Right cardiac atrium (tissue), 5 donors: Measurements from ENCODE around the gene PCSK4. TPM values are rescaled to one million over a fixed set of nuclear protein-coding genes. Genes with fewer than 3 reads are reported as not detected.

Experiments used
- ATAC-seq, 2 donors: fragments of 200-7000 bp; cut with Tn5 transposase; one replicate each; pipeline versions ENCODE4 v1.8.0 to v1.9.1; 2020; ENCODE audit warnings: moderate library complexity in 2 of 2, mild to moderate bottlenecking in 1 of 2
- DNase-seq, 3 donors: peaks; one replicate each; pipeline ENCODE4 v3.0.0-alpha.2; 2020
- H3K27ac ChIP-seq: one replicate; pipeline ENCODE4 v1.5.1; 2013; ENCODE audit warnings: mild to moderate bottlenecking, low read length, control low read depth, moderate library complexity
- H3K27me3 ChIP-seq: one replicate; pipeline ENCODE4 v1.6.1; 2013; ENCODE audit not compliant: control insufficient read depth, insufficient read depth
- H3K4me1 ChIP-seq: one replicate; pipeline ENCODE4 v1.6.1; 2013; ENCODE audit warnings: low read length; ENCODE audit not compliant: control insufficient read depth, insufficient read depth
- H3K4me3 ChIP-seq: one replicate; pipeline ENCODE4 v1.5.1; 2013; ENCODE audit warnings: low read length, control low read depth
- H3K9me3 ChIP-seq: one replicate; pipeline ENCODE4 v1.6.1; 2013; ENCODE audit warnings: low read length; ENCODE audit not compliant: control insufficient read depth
- WGBS: extraction: QIAGEN DNeasy Blood & Tissue Kit; methylation state at CpG from one replicate; pipeline ENCODE4 v1.1.7; 2013; 5-methylcytosine and 5-hydroxymethylcytosine counted together
- intact Hi-C, 4 donors: fragments of 100-400 bp; cut with DNase I; formaldehyde crosslinking; loops; one replicate each; pipeline versions ENCODE4 v1.11.0 to v1.14.0; 2022 to 2023
- polyA plus RNA-seq: library from polyadenylated mRNA; stranded (reverse); fragments of 200-250 nt; gene quantifications from one replicate; pipeline ENCODE4 v1.2.3, GENCODE V29; 2013
- total RNA-seq, 4 donors: library from RNA; stranded (reverse); fragmentation: NEBNext Ultra II Directional; extraction: Animal tissue kit (Norgen Biotek cat#: 25700); gene quantifications; one replicate each; pipeline ENCODE4 v1.2.1, GENCODE V29; 2021
- donor health status: healthy with polysubstance abuse.
- donor health status: DM: no; HTN: yes; CAD: no.
- donor health status: DM: no; HTN: no; CAD: no.
- donor health status: DM: no; HTN: yes; CAD: no; lungs with severe emphysema.
- donor health status: DM: yes; HTN: yes; CAD: no.

Gene PCSK4
- total and polyA plus RNA-seq, 5 donors, result 0.33 to 2.4 (median 1.5) TPM

DNA sequence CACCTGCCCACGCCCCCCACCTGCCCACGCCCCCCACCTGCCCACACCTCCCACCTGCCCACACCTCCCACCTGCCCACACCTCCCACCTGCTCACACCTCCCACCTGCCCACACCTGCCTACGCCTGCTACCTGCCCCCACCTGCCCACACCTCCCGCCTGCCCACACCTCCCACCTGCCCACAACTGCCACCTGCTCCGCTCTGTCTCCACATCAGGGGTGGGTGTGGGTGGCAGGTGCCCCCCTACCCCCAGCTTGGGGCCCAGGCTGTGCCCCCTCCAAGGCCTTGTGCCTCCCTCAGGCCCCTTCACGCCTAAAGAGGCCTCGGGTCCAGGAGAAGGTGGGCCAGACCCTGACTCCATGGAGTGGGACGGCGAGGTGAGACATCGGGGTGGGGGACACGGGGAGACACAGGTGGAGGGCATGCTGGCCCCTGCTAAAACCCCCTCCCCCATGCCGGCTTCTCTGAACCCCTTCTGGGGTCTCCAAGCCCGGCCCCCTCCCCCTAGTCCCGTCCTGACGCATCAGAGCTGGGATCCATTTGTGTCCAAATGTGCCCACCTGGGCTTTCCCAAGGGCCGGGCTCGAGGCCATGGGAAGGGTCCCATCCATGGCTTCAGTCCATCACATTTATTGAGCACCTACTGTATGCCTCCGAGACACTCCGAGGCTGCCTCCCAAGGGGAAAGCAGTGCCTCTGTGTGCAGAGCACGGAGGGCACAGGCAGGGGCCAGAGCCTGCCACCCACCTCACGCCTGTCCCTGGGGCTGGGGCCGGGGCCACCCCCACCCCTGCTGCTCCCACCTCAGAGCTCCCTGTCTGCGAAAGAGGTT, 38.7 kb upstream of the PCSK4 start:
- WGBS, result 80% methylated on average over 23 of the region's 23 CpGs
- Histone ChIP-seq H3K9me3 (no peaks in the 10 kb centered on the region), H3K27ac (no peak overlapping the region), H3K4me1 (no peaks in the 10 kb centered on the region), H3K27me3 (no peaks in the 10 kb centered on the region), H3K4me3 (no peak overlapping the region)
- intact Hi-C loops, result no loop called here
- ATAC-seq, result no peak
- peak in 2 of 3 donors; percentile 34 to 61 for DNase-seq

GRCh38 chr19:1527650-1528309, 37.6 kb upstream of the PCSK4 start:
- Histone ChIP-seq H3K9me3 (no peaks in the 10 kb centered on the region), H3K27ac (no peak overlapping the region), H3K27me3 (no peaks in the 10 kb centered on the region), H3K4me1 (no peaks in the 10 kb centered on the region), H3K4me3 (no peak overlapping the region)
- WGBS, result 86% methylated on average over 27 of the region's 27 CpGs
- ATAC-seq, result no peak
- DNase-seq, result peak in 2 of 3 donors; percentile 20 to 60
- intact Hi-C loops, result no loop called here

DNA sequence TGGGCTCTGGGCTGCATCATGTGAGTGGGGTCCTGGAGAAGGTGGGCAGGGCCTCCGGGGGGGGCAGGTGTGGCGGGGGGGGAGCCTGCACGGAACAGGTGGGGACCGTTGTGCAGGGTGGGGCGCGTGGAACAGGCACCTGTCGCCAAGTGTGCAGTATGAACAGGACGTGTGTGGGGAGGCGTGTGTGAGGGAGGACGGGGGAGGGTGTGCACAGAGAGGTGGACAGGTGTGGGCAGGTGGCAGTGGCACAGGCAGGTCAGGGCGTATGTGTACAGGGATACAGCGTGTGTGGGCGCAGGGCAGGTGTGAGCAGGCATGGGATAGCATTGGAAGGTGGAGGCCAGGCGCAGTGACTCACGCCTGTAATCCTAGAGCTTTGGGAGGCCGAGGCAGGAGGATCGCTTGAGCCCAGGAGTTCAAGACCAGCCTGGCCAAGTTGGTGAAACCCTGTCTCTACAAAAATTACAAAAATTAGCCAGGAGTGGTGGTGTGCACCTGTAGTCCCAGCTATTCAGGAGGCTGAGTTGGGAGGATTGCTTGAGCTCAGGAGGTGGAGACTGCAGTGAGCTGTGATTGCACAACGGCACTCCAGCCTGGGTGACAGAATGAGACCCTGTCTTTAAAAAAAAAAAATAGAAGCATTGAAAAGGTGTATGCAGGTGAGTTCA, 37.0 kb upstream of the PCSK4 start:
- intact Hi-C loops, result no loop called here
- no peak for ATAC-seq
- no peaks in the 10 kb centered on the region for H3K9me3 ChIP-seq
- no peaks in the 10 kb centered on the region for H3K4me1 ChIP-seq
- 81% methylated on average over 18 of the region's 18 CpGs for WGBS
- no peaks in the 10 kb centered on the region for H3K27me3 ChIP-seq
- no peak overlapping the region for H3K4me3 ChIP-seq
- peak in 2 of 3 donors; percentile 12 to 20 for DNase-seq
- no peak overlapping the region for H3K27ac ChIP-seq

DNA sequence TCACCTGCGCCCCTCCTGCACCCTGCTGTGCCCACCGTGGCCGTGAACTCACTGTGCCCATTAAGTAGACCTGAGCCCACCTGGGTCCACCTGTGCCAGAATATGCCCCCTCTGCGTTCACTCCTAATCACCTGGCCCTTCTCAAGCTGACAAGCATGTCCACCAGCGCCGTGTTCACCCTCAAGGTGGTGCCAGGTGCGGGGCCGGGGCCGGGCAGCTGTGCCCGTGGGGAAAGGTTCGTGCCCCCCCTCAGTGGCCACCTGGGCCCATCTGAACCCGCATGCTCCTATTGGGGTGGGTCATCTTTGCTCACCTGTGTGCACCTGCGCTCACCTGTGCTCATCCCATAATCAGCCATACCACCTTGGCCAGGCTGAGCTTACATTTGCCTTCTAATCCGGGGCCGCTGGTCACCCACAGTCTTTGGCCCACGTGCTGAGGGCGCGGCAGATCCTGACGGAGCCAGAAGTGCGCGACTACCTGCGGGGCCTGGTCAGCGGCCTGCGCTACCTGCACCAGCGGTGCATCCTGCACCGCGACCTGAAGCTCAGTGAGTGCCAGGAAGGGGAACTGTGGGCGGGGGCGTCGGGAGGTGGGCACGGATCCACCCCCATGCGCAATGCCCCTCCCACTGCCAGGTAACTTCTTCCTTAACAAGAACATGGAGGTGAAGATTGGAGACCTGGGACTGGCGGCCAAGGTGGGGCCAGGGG, 36.1 kb upstream of the PCSK4 start:
- no peak for ATAC-seq
- intact Hi-C loops, result no loop called here

DNA sequence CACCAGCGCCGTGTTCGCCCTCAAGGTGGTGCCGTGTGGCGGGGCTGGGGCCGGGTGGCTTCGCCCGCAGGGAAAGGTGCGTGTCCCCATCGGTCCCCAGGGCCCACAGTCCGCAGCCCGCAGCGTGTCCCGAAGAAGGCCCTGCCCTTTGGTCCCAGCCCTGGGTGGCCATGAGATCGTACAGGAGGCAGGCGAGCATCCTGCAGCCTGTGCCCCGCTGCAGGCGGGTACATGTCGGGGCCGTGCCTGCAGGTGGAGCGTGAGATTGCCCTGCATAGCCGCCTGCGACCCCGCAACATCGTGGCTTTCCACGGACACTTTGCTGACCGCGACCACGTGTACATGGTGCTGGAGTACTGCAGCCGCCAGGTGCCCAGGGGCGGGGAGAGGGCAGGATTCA, 35.2 kb upstream of the PCSK4 start:
- WGBS, result 62% methylated on average over 31 of the region's 31 CpGs
- ATAC-seq, result no peak
- Histone ChIP-seq H3K4me1 (no peaks in the 10 kb centered on the region), H3K9me3 (no peaks in the 10 kb centered on the region), H3K4me3 (no peak overlapping the region), H3K27ac (no peak overlapping the region), H3K27me3 (no peaks in the 10 kb centered on the region)
- peak in 2 of 3 donors; percentile 24 to 42 for DNase-seq
- intact Hi-C loops, result no loop called here

More for the DNA sequence above, 36.1 kb upstream of the PCSK4 start:
- H3K27me3 ChIP-seq, result no peaks in the 10 kb centered on the region
- DNase-seq, result peak in 1 of 3 donors; percentile 42
- H3K27ac ChIP-seq, result no peak overlapping the region
- no peak overlapping the region for H3K4me3 ChIP-seq
- no peaks in the 10 kb centered on the region for H3K9me3 ChIP-seq
- H3K4me1 ChIP-seq, result no peaks in the 10 kb centered on the region
- 81% methylated on average over 33 of the region's 33 CpGs for WGBS

GRCh38 chr19:1524972-1525325, 34.8 kb upstream of the PCSK4 start:
- intact Hi-C loops, result no loop called here
- H3K4me1 ChIP-seq, result no peaks in the 10 kb centered on the region
- no peaks in the 10 kb centered on the region for H3K27me3 ChIP-seq
- ATAC-seq (no peak), DNase-seq (peak in 1 of 3 donors; percentile 33)
- H3K4me3 ChIP-seq, result no peak overlapping the region
- no peaks in the 10 kb centered on the region for H3K9me3 ChIP-seq
- no peak overlapping the region for H3K27ac ChIP-seq
- 59% methylated on average over 17 of the region's 17 CpGs for WGBS

DNA sequence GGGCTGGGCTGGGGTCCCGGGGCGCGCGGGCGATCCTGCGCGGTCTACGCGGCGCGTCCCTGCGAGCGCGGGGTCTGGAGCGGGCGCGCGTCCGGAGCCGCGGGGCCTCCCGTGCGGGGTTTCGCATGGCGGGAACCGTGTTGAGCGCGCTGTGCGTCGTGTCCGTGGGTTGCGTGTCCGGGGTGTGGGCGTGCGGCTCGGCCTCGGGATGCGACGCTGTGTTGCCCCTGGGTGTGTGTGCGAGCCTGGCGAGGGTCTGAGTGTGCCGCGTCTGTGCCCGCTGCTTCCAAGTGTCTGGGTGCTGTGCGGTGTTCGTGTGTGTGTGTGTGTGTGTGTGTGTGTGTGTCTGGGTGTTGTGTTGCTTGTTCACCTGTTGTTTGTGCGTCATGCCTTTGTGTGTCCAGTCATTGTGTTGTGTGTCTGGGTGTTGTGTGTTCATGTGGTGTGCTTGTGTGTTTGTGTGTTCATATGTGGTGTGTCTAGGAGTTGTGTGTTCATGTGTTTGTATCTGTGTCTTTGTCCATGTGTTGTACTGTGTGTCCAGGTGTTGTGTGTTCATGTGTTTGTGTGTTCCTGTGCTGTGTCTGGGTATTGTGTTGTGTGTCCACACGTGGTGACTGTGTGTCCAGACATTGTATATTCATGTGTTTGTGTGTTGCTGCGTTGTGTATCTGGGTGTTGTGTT, 34.3 kb upstream of the PCSK4 start:
- Histone ChIP-seq H3K27ac (no peak overlapping the region), H3K27me3 (no peaks in the 10 kb centered on the region)
- intact Hi-C loops, result no loop called here

DNA sequence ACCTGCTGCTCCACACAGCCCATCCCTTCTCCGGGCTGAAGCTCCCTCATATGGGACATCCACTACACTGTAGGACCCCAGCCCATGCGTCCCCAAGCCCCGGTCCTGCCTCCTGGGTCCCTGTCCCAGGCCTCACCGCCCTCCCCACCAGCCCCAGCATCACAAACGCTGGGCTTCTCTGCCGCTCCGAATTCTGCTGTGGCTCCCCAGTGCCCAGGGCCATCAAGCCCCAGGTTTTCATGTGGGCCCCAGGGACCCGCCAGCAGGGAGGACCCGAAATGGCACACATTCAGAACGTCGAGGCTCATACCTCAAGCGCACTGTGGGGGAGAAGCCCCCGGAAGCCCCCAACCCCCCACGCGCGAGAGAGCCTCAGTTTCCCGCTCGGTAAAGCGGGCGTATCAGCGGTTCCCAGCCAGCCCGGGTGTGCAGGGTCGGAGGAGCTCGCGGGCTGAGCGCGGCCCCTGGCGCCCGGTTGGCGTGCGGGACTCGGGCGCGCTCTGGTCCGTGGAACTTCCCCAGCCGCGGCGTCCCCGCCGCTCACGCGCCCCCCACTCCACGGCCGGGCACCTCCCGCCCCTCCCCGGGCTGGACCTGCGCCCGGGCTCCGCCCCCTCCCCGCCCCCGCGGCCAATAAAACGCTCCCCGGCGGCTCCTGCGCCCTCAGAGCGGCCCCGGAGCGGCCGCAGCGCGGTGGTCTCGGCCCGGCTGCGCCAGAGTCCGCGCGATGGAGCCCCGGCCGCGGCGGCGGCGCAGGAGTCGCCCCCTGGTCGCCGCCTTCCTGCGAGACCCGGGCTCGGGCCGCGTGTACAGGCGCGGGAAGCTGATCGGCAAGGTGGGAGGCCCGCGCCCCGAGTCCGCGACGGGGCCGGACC, 33.5 kb upstream of the PCSK4 start, which contains the start of gene PLK5:
PLK5 (plus strand) TSS at position 666 of the 875 bp plus-strand sequence. CDS start 2,920 bp downstream, outside the sequence.
- intact Hi-C loops, result no loop called here
- no peak for ATAC-seq
- 7% methylated on average over 92 of the region's 92 CpGs for WGBS
- H3K9me3 ChIP-seq, result no peaks in the 10 kb centered on the region
- peak in 2 of 3 donors; percentile 49 to 52 for DNase-seq
- no peaks in the 10 kb centered on the region for H3K4me1 ChIP-seq
- H3K27me3 ChIP-seq, result no peaks in the 10 kb centered on the region
- peak within 1 kb of the TSS; percentile 8 for H3K4me3 ChIP-seq
- H3K27ac ChIP-seq, result no peak within 1 kb of the TSS

More for the DNA sequence above, 34.3 kb upstream of the PCSK4 start:
- DNase-seq (peak in 1 of 3 donors; percentile 25), ATAC-seq (no peak)
- 11% methylated on average over 49 of the region's 49 CpGs for WGBS
- H3K4me3 ChIP-seq, result peak overlapping the region; percentile 8
- no peaks in the 10 kb centered on the region for H3K9me3 ChIP-seq
- no peaks in the 10 kb centered on the region for H3K4me1 ChIP-seq

GRCh38 chr19:1522838-1523237, 32.7 kb upstream of the PCSK4 start:
- Histone ChIP-seq H3K27ac (no peak overlapping the region), H3K9me3 (no peaks in the 10 kb centered on the region), H3K4me3 (no peak overlapping the region), H3K4me1 (no peaks in the 10 kb centered on the region), H3K27me3 (no peaks in the 10 kb centered on the region)
- DNase-seq, result peak in 2 of 3 donors; percentile 22 to 48
- intact Hi-C loops, result no loop called here
- no peak for ATAC-seq
- 82% methylated on average over 18 of the region's 18 CpGs for WGBS
